H4 (cell line): Measurements from ENCODE around the gene SRSF4. TPM values are rescaled to one million over a fixed set of nuclear protein-coding genes. Genes with fewer than 3 reads are reported as not detected.

ENCODE experiments used
- total RNA-seq: library from RNA; depleted of rRNA; stranded (reverse); fragments of >200 nt; shearing (Covaris generic); gene quantifications from 2 replicates; pipeline ENCODE4 v1.2.3, GENCODE V29; 2014; rRNA removed

SRSF4 gene
- total RNA-seq, 1 experiment from 2014 or later = 28.9 TPM

Other genes with a start within 250 kb of the SRSF4 start
- 0.08 and 0.17 TPM in 2 replicates for gene TMEM200B, start 58.0 kb downstream of the SRSF4 start, total RNA-seq
- gene MECR, start 49.0 kb upstream of the SRSF4 start, total RNA-seq = 29.0 and 32.3 TPM in 2 replicates
- gene PTPRU, start 54.6 kb upstream of the SRSF4 start, total RNA-seq = 16.2 and 18.3 TPM in 2 replicates